ENCODE data around the gene SLC30A5.

DNA sequence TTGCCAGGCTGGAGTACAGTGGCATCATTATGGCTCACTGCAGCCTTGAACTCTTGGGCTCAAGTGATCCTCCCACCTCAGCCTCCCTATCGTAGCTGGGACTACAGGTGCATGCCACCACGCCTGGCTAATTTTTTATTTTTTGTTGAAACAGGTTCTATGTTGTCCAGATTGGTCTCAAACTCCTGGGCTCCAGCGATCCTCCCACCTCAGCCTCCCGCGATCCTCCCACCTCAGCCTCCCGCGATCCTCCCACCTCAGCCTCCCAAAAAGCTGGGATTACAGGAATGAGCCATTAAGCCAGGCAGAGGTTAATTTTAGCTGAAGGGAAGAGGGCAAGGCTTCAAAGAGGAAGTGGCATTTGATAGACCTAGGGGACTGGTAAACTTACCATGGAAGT is 40.3 kb downstream of the SLC30A5 start:
- no peak for TF ChIP-seq CTCF (conservative IDR thresholded peaks at IDR 0.05; ENCODE audit: low read depth, low read length)
- no peak for TF ChIP-seq EZH2 (IDR thresholded peaks at IDR 0.05; ENCODE audit: low read length, unreplicated experiment)
